Esophagus squamous epithelium (tissue), 4 donors: ENCODE data around the gene KRT10.

Experiments used
- CTCF ChIP-seq, 6 experiments: fragments of 450-650 bp in 4 of 6; fragments of 200-600 bp in 2 of 6; sonication (generic) in 2 of 6; IDR thresholded peaks; one replicate each; pipeline ENCODE4 v1.5.1; 2016 to 2019; ENCODE audit warnings: antibody characterized with exemption in 6 of 6, mild to moderate bottlenecking in 4 of 6, moderate library complexity in 4 of 6
- POLR2A ChIP-seq, 4 donors: fragments of 450-650 bp; IDR thresholded peaks; one replicate each; pipeline ENCODE4 v1.6.1; 2017; ENCODE audit warnings: antibody characterized with exemption in 4 of 4, mild to moderate bottlenecking in 4 of 4, moderate library complexity in 3 of 4

- TF ChIP-seq POLR2A (IDR thresholded peaks at IDR 0.05), result no peak
- no peak for TF ChIP-seq CTCF (IDR thresholded peaks at IDR 0.05)
These were observed 29.9 kb upstream of the KRT10 start for GRCh38 chr17:40852364-40852763.
